Smooth muscle cell (in vitro differentiated cells): ENCODE results near the gene PKNOX1. TPM values are rescaled to one million over a fixed set of nuclear protein-coding genes. Genes with fewer than 3 reads are reported as not detected.

Experiments
- DNase-seq: peaks from one replicate; lab custom pipeline; 2025; ENCODE audit not compliant: unreplicated experiment; lab: John Stamatoyannopoulos, UW
- H2AFZ ChIP-seq: fragments of 200-600 bp; sonication (generic); 2 replicates; pipeline ENCODE4 v1.6.0; 2016; ENCODE audit warnings: antibody characterized with exemption, low read depth, mild to moderate bottlenecking
- H3F3A ChIP-seq: fragments of 200-600 bp; sonication (generic); 2 replicates; pipeline ENCODE4 v1.6.0; 2017; ENCODE audit warnings: antibody characterized with exemption, low read depth
- H3K27ac ChIP-seq: fragments of 200-600 bp; sonication (generic); 2 replicates; pipeline ENCODE4 v1.5.1; 2016; ENCODE audit warnings: low read depth, mild to moderate bottlenecking
- H3K27me3 ChIP-seq: fragments of 200-600 bp; sonication (generic); 2 replicates; pipeline ENCODE4 v1.6.1; 2016; ENCODE audit warnings: low read depth, mild to moderate bottlenecking
- H3K36me3 ChIP-seq: fragments of 200-600 bp; sonication (generic); 2 replicates; pipeline ENCODE4 v1.5.1; 2016; ENCODE audit warnings: low read depth
- H3K4me1 ChIP-seq: fragments of 200-600 bp; sonication (generic); 2 replicates; pipeline ENCODE4 v1.5.1; 2016; ENCODE audit warnings: low read depth
- H3K4me2 ChIP-seq: fragments of 200-600 bp; sonication (generic); 2 replicates; pipeline ENCODE4 v1.6.0; 2016; ENCODE audit warnings: mild to moderate bottlenecking
- H3K4me3 ChIP-seq: fragments of 200-600 bp; sonication (generic); 2 replicates; pipeline ENCODE4 v1.5.1; 2016; ENCODE audit warnings: mild to moderate bottlenecking
- H3K79me2 ChIP-seq: fragments of 200-600 bp; sonication (generic); 2 replicates; pipeline ENCODE4 v1.6.0; 2016; ENCODE audit warnings: low read depth, mild to moderate bottlenecking
- H3K9ac ChIP-seq: fragments of 200-600 bp; sonication (generic); 2 replicates; pipeline ENCODE4 v1.6.0; 2016; ENCODE audit warnings: low read depth
- H3K9me3 ChIP-seq: fragments of 200-600 bp; sonication (generic); replicated peaks from 2 replicates; pipeline ENCODE4 v1.5.1; 2016; ENCODE audit warnings: low read depth
- H4K20me1 ChIP-seq: fragments of 200-600 bp; sonication (generic); 2 replicates; pipeline ENCODE4 v1.6.0; 2016; ENCODE audit warnings: low read depth
- CTCF ChIP-seq: fragments of 200-600 bp; sonication (generic); IDR thresholded peaks from 2 replicates; pipeline ENCODE4 v1.5.1; 2017; ENCODE audit warnings: borderline replicate concordance, mild to moderate bottlenecking, antibody characterized with exemption; ENCODE audit not compliant: insufficient read depth, poor library complexity, severe bottlenecking
- WGBS: methylation state at CpG from one replicate; pipeline ENCODE4 v1.1.7; 2016; ENCODE audit warnings: low lambda C conversion rate; 5-methylcytosine and 5-hydroxymethylcytosine counted together
- polyA plus RNA-seq: library from polyadenylated mRNA; unstranded; fragments of >200 nt; fragmentation: Nextera tagmentation; extraction: Ambion mirVana; gene quantifications from 2 replicates; pipeline ENCODE4 v1.2.1, GENCODE V29; 2016
- total RNA-seq: library from RNA; depleted of rRNA; stranded (reverse); fragments of >200 nt; gene quantifications from 2 replicates; pipeline ENCODE4 v1.2.3, GENCODE V29; 2014

Gene PKNOX1
- total and polyA plus RNA-seq, 2 experiments from 2014 or later, result 20.4 to 28.5 TPM

- Histone ChIP-seq H2AFZ (no peak overlapping the region), H3K9ac (no peak overlapping the region), H3K27ac (no peak overlapping the region), H3K4me3 (no peak overlapping the region), H3K4me2 (no peak overlapping the region), H3F3A (no peaks in the 10 kb centered on the region), H3K4me1 (no peaks in the 10 kb centered on the region), H3K79me2 (no peaks in the 10 kb centered on the region), H3K36me3 (peaks cover 7% of the 10 kb centered on the region), H3K27me3 (no peaks in the 10 kb centered on the region), H4K20me1 (no peaks in the 10 kb centered on the region), H3K9me3 (no peaks in the 10 kb centered on the region)
- DNase-seq, result no peak
- TF ChIP-seq CTCF, result no peak
- 97% methylated on average over 10 of the region's 10 CpGs for WGBS
Observed at GRCh38 chr21:43018519-43018918, 44.2 kb downstream of the PKNOX1 start.

GRCh38 chr21:43020177-43020576 lies 45.8 kb downstream of the PKNOX1 start:
- DNase-seq, result no peak
- 94% methylated on average over 13 of the region's 13 CpGs for WGBS
- Histone ChIP-seq H3K9ac (no peak overlapping the region), H3K4me3 (no peak overlapping the region), H3K79me2 (no peaks in the 10 kb centered on the region), H3F3A (peaks cover 2% of the 10 kb centered on the region), H3K4me1 (no peaks in the 10 kb centered on the region), H3K27me3 (no peaks in the 10 kb centered on the region), H3K36me3 (peaks cover 7% of the 10 kb centered on the region), H3K4me2 (no peak overlapping the region), H3K27ac (no peak overlapping the region), H2AFZ (no peak overlapping the region), H3K9me3 (no peaks in the 10 kb centered on the region), H4K20me1 (no peaks in the 10 kb centered on the region)
- TF ChIP-seq CTCF, result no peak

- Histone ChIP-seq H3K27ac (no peak overlapping the region), H3K36me3 (peaks cover 7% of the 10 kb centered on the region), H4K20me1 (no peaks in the 10 kb centered on the region), H3K79me2 (no peaks in the 10 kb centered on the region), H2AFZ (no peak overlapping the region), H3F3A (peaks cover 6% of the 10 kb centered on the region), H3K4me3 (no peak overlapping the region), H3K27me3 (no peaks in the 10 kb centered on the region), H3K4me2 (no peak overlapping the region), H3K4me1 (no peaks in the 10 kb centered on the region), H3K9ac (no peak overlapping the region), H3K9me3 (no peaks in the 10 kb centered on the region)
- DNase-seq, result no peak
- TF ChIP-seq CTCF, result no peak
- 96% methylated on average over 6 of the region's 6 CpGs for WGBS
Observed at GRCh38 chr21:43020771-43021170, 46.4 kb downstream of the PKNOX1 start.

GRCh38 chr21:43021191-43021590 lies 46.8 kb downstream of the PKNOX1 start:
- Histone ChIP-seq H4K20me1 (no peaks in the 10 kb centered on the region), H3K79me2 (no peaks in the 10 kb centered on the region), H3K4me3 (no peak overlapping the region), H3K27ac (no peak overlapping the region), H3K9me3 (no peaks in the 10 kb centered on the region), H2AFZ (no peak overlapping the region), H3K4me1 (no peaks in the 10 kb centered on the region), H3K9ac (no peak overlapping the region), H3K36me3 (peaks cover 7% of the 10 kb centered on the region), H3K27me3 (no peaks in the 10 kb centered on the region), H3F3A (peaks cover 10% of the 10 kb centered on the region), H3K4me2 (no peak overlapping the region)
- DNase-seq, result no peak
- no peak for TF ChIP-seq CTCF
- 95% methylated on average over 10 of the region's 10 CpGs for WGBS
